ACHN (cell line): Measurements from ENCODE around the gene SYNE3.

Source experiments
- DNase-seq: peaks from one replicate; pipeline ENCODE4 v3.0.0-alpha.2; 2015
- in situ Hi-C: cut with HindIII; loops from 2 replicates; pipeline ENCODE4 v1.10.0; 2017; ENCODE audit warnings: low sequenced_read_pairs, low pct_ligation_motif_present, low pct_unique_long_range_greater_than_20kb

The SYNE3 gene

GRCh38 chr14:95468448-95469133 lies 47.9 kb downstream of the SYNE3 start:
- DNase-seq, result no peak
- in situ Hi-C loops, result no loop called here

- in situ Hi-C loops, result no loop called here
- no peak for DNase-seq
These were observed 48.8 kb downstream of the SYNE3 start for GRCh38 chr14:95467657-95468056.

GRCh38 chr14:95467232-95467631 lies 49.2 kb downstream of the SYNE3 start:
- DNase-seq, result no peak
- in situ Hi-C loops, result no loop called here
